Activated CD8-positive, alpha-beta T cell treated with anti-CD3 and anti-CD28 coated beads for 36 hours (primary cell): ENCODE data around the gene EPHA1. TPM values are rescaled to one million over a fixed set of nuclear protein-coding genes. Genes with fewer than 3 reads are reported as not detected.

ENCODE experiments used
- ATAC-seq: fragments of 200-7000 bp; cut with Tn5 transposase; one replicate; pipeline ENCODE4 v1.10.0; 2021; ENCODE audit warnings: mild to moderate bottlenecking, moderate library complexity
- CTCF ChIA-PET: fragments of 350-600 bp; sonication (Branson Sonifier 250); formaldehyde crosslinking; loops from one replicate; lab custom pipeline; 2021; ENCODE audit warnings: antibody characterized with exemption; lab: Charles Lee
- POLR2A ChIA-PET: fragments of 350-600 bp; sonication (Branson Sonifier 250); formaldehyde crosslinking; loops from one replicate; lab custom pipeline; 2021; ENCODE audit warnings: antibody characterized with exemption; lab: Charles Lee
- DNase-seq: peaks from one replicate; pipeline ENCODE4 v3.0.0-alpha.2; 2020
- H3K27ac Mint-ChIP-seq: one replicate; pipeline ENCODE4 v1.8.0; 2021; ENCODE audit warnings: mild to moderate bottlenecking, mixed read lengths
- H3K27me3 Mint-ChIP-seq: one replicate; pipeline ENCODE4 v1.8.0; 2021; ENCODE audit warnings: mixed read lengths
- H3K36me3 Mint-ChIP-seq: one replicate; pipeline ENCODE4 v1.8.0; 2021; ENCODE audit warnings: low read depth, mixed read lengths
- H3K4me1 Mint-ChIP-seq: one replicate; pipeline ENCODE4 v1.8.0; 2021; ENCODE audit warnings: low read depth, mixed read lengths
- H3K4me3 Mint-ChIP-seq: one replicate; pipeline ENCODE4 v1.8.0; 2021; ENCODE audit warnings: mild to moderate bottlenecking, moderate library complexity, mixed read lengths
- H3K9me3 Mint-ChIP-seq: one replicate; pipeline ENCODE4 v1.8.0; 2021; ENCODE audit warnings: mixed read lengths
- intact Hi-C: fragments of 100-400 bp; cut with micrococcal nuclease; formaldehyde crosslinking; loops from one replicate; pipeline ENCODE4 v1.10.0; 2022
- total RNA-seq, 2 experiments: library from RNA; stranded (reverse); gene quantifications; one replicate each; pipeline ENCODE4 v1.2.3, GENCODE V29; 2021
- TF ChIP-seq, protein P1 (sequence below): fragments of 200-600 bp; IDR thresholded peaks from one replicate; pipeline ENCODE4 v1.8.0; 2022; ENCODE audit warnings: antibody characterized with exemption, mild to moderate bottlenecking

The EPHA1 gene
- total RNA-seq, 2 experiments from 2014 or later, result 2.4 to 2.8 TPM

DNA sequence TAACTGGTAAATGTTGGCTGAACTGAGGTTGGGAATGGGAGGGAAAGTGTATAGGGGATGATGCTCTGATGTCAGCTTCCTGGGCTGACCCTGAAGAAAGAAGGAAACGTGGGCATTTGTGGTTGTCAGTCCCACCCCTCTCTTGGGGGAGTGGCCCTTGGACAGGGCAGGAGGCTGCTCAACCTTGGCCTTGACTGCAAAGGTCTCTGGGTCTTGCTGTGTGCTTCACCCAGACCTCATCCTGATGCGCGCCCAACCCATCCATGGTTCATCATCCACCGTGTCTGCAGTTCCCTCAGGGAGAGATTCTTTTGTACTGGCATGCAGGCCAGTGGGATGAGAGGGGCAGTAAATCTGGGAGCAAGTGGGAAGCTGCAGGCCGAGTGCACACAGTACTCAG, 32.3 kb downstream of the EPHA1 start:
- DNase-seq (no peak), ATAC-seq (no peak)
- Mint-ChIP-seq H3K4me1 (peaks cover 67% of the 10 kb centered on the region), H3K4me3 (no peak overlapping the region), H3K27ac (peak overlapping the region; percentile 93), H3K36me3 (no peaks in the 10 kb centered on the region), H3K9me3 (no peaks in the 10 kb centered on the region), H3K27me3 (no peaks in the 10 kb centered on the region)
- CTCF ChIA-PET, result interaction anchor here (1.3 to 4.2 kb wide), 3 partner anchors 11 to 136 kb away, joined by 5 to 20 read pairs (median 9); no protein-coding TSS in a partner anchor
- POLR2A ChIA-PET, result interaction anchor here (0.7 to 1.7 kb wide), 4 partner anchors 8 to 1638 kb away, joined by 3 to 6 read pairs (median 4); partner anchors contain the start of genes GSTK1 and SSBP1
- intact Hi-C loops, result loop anchor here (5.0 kb wide), 1 partner anchor 41 kb away; no protein-coding TSS in a partner anchor
- TF ChIP-seq, protein P1, sequence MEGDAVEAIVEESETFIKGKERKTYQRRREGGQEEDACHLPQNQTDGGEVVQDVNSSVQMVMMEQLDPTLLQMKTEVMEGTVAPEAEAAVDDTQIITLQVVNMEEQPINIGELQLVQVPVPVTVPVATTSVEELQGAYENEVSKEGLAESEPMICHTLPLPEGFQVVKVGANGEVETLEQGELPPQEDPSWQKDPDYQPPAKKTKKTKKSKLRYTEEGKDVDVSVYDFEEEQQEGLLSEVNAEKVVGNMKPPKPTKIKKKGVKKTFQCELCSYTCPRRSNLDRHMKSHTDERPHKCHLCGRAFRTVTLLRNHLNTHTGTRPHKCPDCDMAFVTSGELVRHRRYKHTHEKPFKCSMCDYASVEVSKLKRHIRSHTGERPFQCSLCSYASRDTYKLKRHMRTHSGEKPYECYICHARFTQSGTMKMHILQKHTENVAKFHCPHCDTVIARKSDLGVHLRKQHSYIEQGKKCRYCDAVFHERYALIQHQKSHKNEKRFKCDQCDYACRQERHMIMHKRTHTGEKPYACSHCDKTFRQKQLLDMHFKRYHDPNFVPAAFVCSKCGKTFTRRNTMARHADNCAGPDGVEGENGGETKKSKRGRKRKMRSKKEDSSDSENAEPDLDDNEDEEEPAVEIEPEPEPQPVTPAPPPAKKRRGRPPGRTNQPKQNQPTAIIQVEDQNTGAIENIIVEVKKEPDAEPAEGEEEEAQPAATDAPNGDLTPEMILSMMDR, result no peak

DNA sequence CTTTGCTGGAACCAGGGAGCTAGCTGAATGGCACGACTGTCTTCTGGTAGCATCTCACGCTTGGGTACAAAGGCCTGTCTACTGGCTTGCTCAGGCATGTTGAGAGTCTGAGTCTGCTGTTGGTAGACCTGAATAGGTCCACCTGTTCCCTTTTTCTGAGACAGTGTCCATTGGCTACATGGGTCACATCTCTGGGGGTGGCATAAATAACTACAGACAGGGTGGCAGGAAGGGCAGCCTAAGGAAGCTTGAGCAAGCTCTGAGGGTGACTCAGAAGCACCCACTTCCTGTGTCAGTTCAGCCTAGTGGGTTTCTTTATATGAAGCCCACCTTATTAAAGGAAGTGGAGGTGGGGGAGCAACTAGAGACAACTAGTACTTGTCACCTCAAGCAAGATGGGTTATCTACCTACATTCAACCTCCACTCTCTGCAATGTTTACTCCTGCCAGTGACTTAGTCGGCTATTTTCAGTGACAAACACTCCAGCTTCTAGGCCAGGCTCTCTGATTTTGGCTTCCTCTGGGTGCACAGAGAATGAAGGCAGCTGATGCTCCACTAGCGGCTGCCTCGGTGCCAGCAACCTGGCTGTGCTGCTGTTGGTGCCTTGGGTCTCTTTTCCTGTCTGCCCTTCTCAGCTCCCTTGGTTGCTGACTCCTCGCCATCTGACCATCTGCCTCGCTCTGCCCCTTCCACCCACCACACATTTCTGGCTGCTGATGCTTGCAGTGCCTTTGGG, 33.2 kb downstream of the EPHA1 start:
- DNase-seq, result peak; percentile 73
- H3K4me3 Mint-ChIP-seq, result peak overlapping the region; percentile 48
- POLR2A ChIA-PET, result interaction anchor here (0.8 to 1.7 kb wide), 9 partner anchors 9 to 117 kb away, joined by 3 to 6 read pairs (median 4); partner anchors contain the start of gene GSTK1

DNA sequence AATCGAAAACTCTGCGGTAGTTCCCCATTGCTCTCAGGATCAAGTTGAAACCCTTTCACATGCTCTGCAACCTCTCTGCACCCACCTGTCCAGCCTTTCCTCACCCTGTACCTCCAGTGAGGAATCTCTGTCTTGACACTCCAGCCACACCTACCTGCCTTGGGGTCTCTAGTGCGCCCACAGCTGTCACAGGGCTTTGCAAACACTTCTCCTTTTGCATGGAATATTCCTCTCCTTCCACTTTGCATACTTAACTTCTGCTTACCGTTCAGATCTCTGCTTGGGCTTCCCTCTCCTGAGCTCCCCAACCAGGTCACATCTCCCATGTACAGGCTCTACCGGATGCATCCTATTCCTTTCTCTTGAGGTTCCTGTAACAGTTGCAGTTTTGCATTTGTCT, 34.1 kb downstream of the EPHA1 start:
- intact Hi-C loops, result loop anchor here (5.0 kb wide), 1 partner anchor 33 kb away; the partner anchor contains the start of gene EPHA1
- ATAC-seq (no peak), DNase-seq (no peak)
- ChIA-PET CTCF (interaction anchor here (0.6 to 4.2 kb wide), 6 partner anchors 10 to 135 kb away, joined by 3 to 20 read pairs (median 6); no protein-coding TSS in a partner anchor), POLR2A (interaction anchor here (1.2 to 1.7 kb wide), 4 partner anchors 9 to 19 kb away, joined by 4 to 6 read pairs (median 4); no protein-coding TSS in a partner anchor)
- TF ChIP-seq, protein P1, result no peak
- Mint-ChIP-seq H3K4me3 (no peak overlapping the region), H3K27me3 (no peaks in the 10 kb centered on the region), H3K36me3 (no peaks in the 10 kb centered on the region), H3K27ac (peak overlapping the region; percentile 93), H3K4me1 (peaks cover 75% of the 10 kb centered on the region), H3K9me3 (no peaks in the 10 kb centered on the region)

More for the DNA sequence above, 33.2 kb downstream of the EPHA1 start:
- no peaks in the 10 kb centered on the region for H3K36me3 Mint-ChIP-seq
- peaks cover 73% of the 10 kb centered on the region for H3K4me1 Mint-ChIP-seq
- intact Hi-C loops, result loop anchor here (5.0 kb wide), 1 partner anchor 42 kb away; no protein-coding TSS in a partner anchor
- H3K9me3 Mint-ChIP-seq, result no peaks in the 10 kb centered on the region
- CTCF ChIA-PET, result interaction anchor here (0.8 to 4.2 kb wide), 10 partner anchors 9 to 565 kb away, joined by 3 to 20 read pairs (median 6); no protein-coding TSS in a partner anchor
- no peaks in the 10 kb centered on the region for H3K27me3 Mint-ChIP-seq
- peak overlapping the region; percentile 93 for H3K27ac Mint-ChIP-seq
- peak; percentile 72 for ATAC-seq
- TF ChIP-seq, protein P1, result no peak

DNA sequence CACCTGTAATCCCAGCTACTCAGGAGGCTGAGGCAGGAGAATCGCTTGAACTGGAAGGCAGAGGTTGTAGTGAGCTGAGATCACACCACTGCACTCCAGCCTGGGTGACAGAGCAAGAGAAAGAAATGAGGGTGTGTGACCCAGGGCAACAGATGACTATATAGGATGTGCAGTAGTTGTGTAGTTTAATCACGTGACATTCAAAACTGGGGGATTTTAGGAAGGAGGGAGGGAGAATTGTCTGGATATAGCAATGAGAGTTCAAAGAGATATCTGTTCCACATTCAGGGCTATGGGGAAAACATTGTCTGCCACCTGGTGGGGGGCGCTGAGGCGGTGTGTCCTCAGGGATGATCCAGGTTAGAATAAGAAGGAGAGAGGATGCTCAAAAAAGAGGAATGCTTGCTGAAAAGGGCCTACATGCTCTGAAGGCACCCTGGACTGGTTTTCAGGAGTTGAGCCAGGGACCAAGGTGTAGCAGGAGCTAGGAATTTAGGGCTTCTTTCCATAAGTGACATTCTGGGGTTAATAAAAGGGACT, 35.3 kb downstream of the EPHA1 start:
- no peak for DNase-seq
- no peak for ATAC-seq
- ChIA-PET CTCF (interaction anchor here (1.0 to 4.2 kb wide), 7 partner anchors 11 to 133 kb away, joined by 3 to 20 read pairs (median 4); no protein-coding TSS in a partner anchor), POLR2A (interaction anchor here (1.0 to 1.5 kb wide), 2 partner anchors 9 to 13 kb away, joined by 3 read pairs; no protein-coding TSS in a partner anchor)
- Mint-ChIP-seq H3K36me3 (no peaks in the 10 kb centered on the region), H3K9me3 (no peaks in the 10 kb centered on the region), H3K27ac (peak overlapping the region; percentile 1), H3K4me3 (no peak overlapping the region), H3K4me1 (peaks cover 63% of the 10 kb centered on the region), H3K27me3 (no peaks in the 10 kb centered on the region)
- intact Hi-C loops, result loop anchor here (5.0 kb wide), 1 partner anchor 34 kb away; the partner anchor contains the start of gene EPHA1
- TF ChIP-seq, protein P1, result no peak
